HCT116 (cell line): ENCODE measurements around the gene EMX1. TPM values are rescaled to one million over a fixed set of nuclear protein-coding genes. Genes with fewer than 3 reads are reported as not detected.

ENCODE experiments used
- ATAC-seq: fragments of 200-7000 bp; cut with Tn5 transposase; 2 replicates; pipeline ENCODE4 v1.9.1; 2020; ENCODE audit warnings: mild to moderate bottlenecking, moderate library complexity
- BruUV-seq: library from RNA; stranded (reverse); fragments of 400-500 nt; replicated peaks from 2 replicates; lab custom pipeline; 2021; lab: Mats Ljungman, UMichigan
- CTCF ChIA-PET: fragments of 300-600 bp; sonication (Branson Sonifier 250); formaldehyde crosslinking; loops from one replicate; lab custom pipeline; 2021; ENCODE audit warnings: antibody characterized with exemption; lab: Charles Lee
- POLR2A ChIA-PET: fragments of 300-600, 350-600 bp; sonication (Branson Sonifier 250); formaldehyde crosslinking; loops from one replicate; lab custom pipeline; 2021; ENCODE audit warnings: antibody characterized with exemption; lab: Charles Lee
- RAD21 ChIA-PET, 2 experiments: fragments of 300-600 bp; sonication (Branson Sonifier 250); formaldehyde crosslinking; loops; one replicate each; lab custom pipeline; 2023; ENCODE audit warnings: low total read pairs in 2 of 2; ENCODE audit not compliant: uncharacterized antibody in 2 of 2, unreplicated experiment in 2 of 2, low non-redundant PET in 1 of 2; lab: Charles Lee
- DNase-seq: peaks from one replicate; pipeline ENCODE4 v3.0.0-alpha.2; 2010; ENCODE audit warnings: low read depth, low spot score
- H2AFZ ChIP-seq: fragments of 200-600 bp; shearing (Covaris generic), sonication (generic); 2 replicates; pipeline ENCODE4 v1.6.1; 2017; ENCODE audit warnings: low read depth, mixed run types, mixed read lengths, antibody characterized with exemption, low read length; ENCODE audit not compliant: poor library complexity, severe bottlenecking
- H3K27ac ChIP-seq: 2 replicates; pipeline ENCODE4 v1.5.1; 2012; ENCODE audit warnings: low read depth, low read length
- H3K27me3 ChIP-seq: fragments of 200-600 bp; sonication (generic); 2 replicates; pipeline ENCODE4 v1.6.1; 2016; ENCODE audit warnings: mixed run types, low read length, mixed read lengths; ENCODE audit not compliant: insufficient read depth
- H3K36me3 ChIP-seq, 2 experiments: fragments of 200-500 bp in 1 of 2; fragments of 200-600 bp in 1 of 2; sonication (Bioruptor generic) in 1 of 2; sonication (generic) in 1 of 2; 2 replicates each; pipeline versions ENCODE4 v1.5.1 to v1.6.1; 2014 to 2016; ENCODE audit warnings: low read length in 2 of 2, inconsistent platforms in 1 of 2, mixed read lengths in 1 of 2, mixed run types in 1 of 2; ENCODE audit not compliant: insufficient read depth in 2 of 2, control insufficient read depth in 1 of 2
- H3K4me1 ChIP-seq, 2 experiments: fragments of 200-600 bp in 1 of 2; sonication (generic) in 1 of 2; 2 replicates each; pipeline versions ENCODE4 v1.5.1 to v1.6.1; 2012 to 2017; ENCODE audit warnings: low read length in 2 of 2, inconsistent platforms in 1 of 2, mild to moderate bottlenecking in 1 of 2, mixed read lengths in 1 of 2, mixed run types in 1 of 2, moderate library complexity in 1 of 2; ENCODE audit not compliant: insufficient read depth in 2 of 2, control insufficient read depth in 1 of 2
- H3K4me2 ChIP-seq: fragments of 200-600 bp; sonication (generic); 2 replicates; pipeline ENCODE4 v1.6.1; 2017; ENCODE audit warnings: mixed run types, low read length, mixed read lengths
- H3K4me3 ChIP-seq, 2 experiments: fragments of 200-600 bp in 1 of 2; sonication (generic) in 1 of 2; replicated peaks in 1 of 2; 2 replicates each; pipeline ENCODE4 v1.5.1; 2011 to 2016; ENCODE audit warnings: low read length in 2 of 2, control low read depth in 1 of 2, low read depth in 1 of 2, mild to moderate bottlenecking in 1 of 2, mixed read lengths in 1 of 2, mixed run types in 1 of 2
- H3K79me2 ChIP-seq: fragments of 200-600 bp; sonication (generic); 2 replicates; pipeline ENCODE4 v1.6.1; 2017; ENCODE audit warnings: mild to moderate bottlenecking, mixed run types, low read length, moderate library complexity, mixed read lengths; ENCODE audit not compliant: insufficient read depth
- H3K9ac ChIP-seq: fragments of 200-600 bp; sonication (generic); 2 replicates; pipeline ENCODE4 v1.6.1; 2016; ENCODE audit warnings: low read length, mixed read lengths
- H3K9me2 ChIP-seq: fragments of 200-600 bp; sonication (generic), shearing (Covaris generic); 2 replicates; pipeline ENCODE4 v1.6.1; 2017; ENCODE audit warnings: mixed run types, mild to moderate bottlenecking, moderate library complexity; ENCODE audit not compliant: insufficient read depth
- H3K9me3 ChIP-seq, 2 experiments: fragments of 200-500 bp in 1 of 2; fragments of 200-600 bp in 1 of 2; sonication (Bioruptor generic) in 1 of 2; sonication (generic) in 1 of 2; 2 replicates each; pipeline ENCODE4 v1.6.1; 2014 to 2017; ENCODE audit warnings: low read length in 2 of 2, mixed read lengths in 2 of 2, inconsistent platforms in 1 of 2, low read depth in 1 of 2, mild to moderate bottlenecking in 1 of 2, mixed run types in 1 of 2, moderate library complexity in 1 of 2; ENCODE audit not compliant: control insufficient read depth in 1 of 2, insufficient read depth in 1 of 2
- H4K20me1 ChIP-seq: fragments of 200-600 bp; sonication (generic), shearing (Covaris generic); 2 replicates; pipeline ENCODE4 v1.6.1; 2017; ENCODE audit warnings: mixed run types, mild to moderate bottlenecking, moderate library complexity; ENCODE audit not compliant: insufficient read depth
- CBX3 ChIP-seq: IDR thresholded peaks from 2 replicates; pipeline ENCODE4 v1.6.1; 2012; ENCODE audit warnings: low read depth
- CEBPB ChIP-seq: IDR thresholded peaks from 2 replicates; pipeline ENCODE4 v1.6.1; 2012; ENCODE audit warnings: low read depth
- EGR1 ChIP-seq: IDR thresholded peaks from 2 replicates; pipeline ENCODE4 v1.6.1; 2012; ENCODE audit warnings: low read depth
- ELF1 ChIP-seq: IDR thresholded peaks from 2 replicates; pipeline ENCODE4 v1.6.1; 2012; ENCODE audit warnings: low read depth, borderline replicate concordance
- EZH2 ChIP-seq: fragments of 200-600 bp; sonication (generic); IDR thresholded peaks from 2 replicates; pipeline ENCODE4 v1.6.1; 2017; ENCODE audit warnings: antibody characterized with exemption, mixed run types
- EZH2phosphoT487 ChIP-seq: fragments of 200-600 bp; IDR thresholded peaks from 2 replicates; pipeline ENCODE4 v1.6.1; 2018; ENCODE audit warnings: antibody characterized with exemption, borderline replicate concordance
- FOSL1 ChIP-seq: IDR thresholded peaks from 2 replicates; pipeline ENCODE4 v1.6.1; 2012; ENCODE audit warnings: low read depth
- POLR2A ChIP-seq: IDR thresholded peaks from 2 replicates; pipeline ENCODE4 v1.7.0; 2011; ENCODE audit warnings: borderline replicate concordance; ENCODE audit not compliant: insufficient read depth, insufficient read length; ENCODE audit errors: extremely low read depth
- POLR2AphosphoS5 ChIP-seq: IDR thresholded peaks from 2 replicates; pipeline ENCODE4 v1.6.1; 2011; ENCODE audit warnings: mild to moderate bottlenecking, low read depth, low read length, moderate library complexity
- RAD21 ChIP-seq: IDR thresholded peaks from 2 replicates; pipeline ENCODE4 v1.6.1; 2012; ENCODE audit warnings: low read depth, mild to moderate bottlenecking
- SIN3A ChIP-seq: IDR thresholded peaks from 2 replicates; pipeline ENCODE4 v1.6.1; 2012; ENCODE audit warnings: low read depth
- SRF ChIP-seq: IDR thresholded peaks from 2 replicates; pipeline ENCODE4 v1.6.1; 2012; ENCODE audit warnings: low read depth
- TCF7L2 ChIP-seq: IDR thresholded peaks from 2 replicates; pipeline ENCODE4 v1.7.0; 2011; ENCODE audit warnings: borderline replicate concordance, inconsistent platforms; ENCODE audit not compliant: insufficient read depth, insufficient read length; ENCODE audit errors: extremely low read depth
- YY1 ChIP-seq: IDR thresholded peaks from 2 replicates; pipeline ENCODE4 v1.6.1; 2011; ENCODE audit warnings: low read length, low read depth, moderate library complexity, mild to moderate bottlenecking; ENCODE audit not compliant: insufficient replicate concordance; ENCODE audit errors: extremely low read depth
- ZFX ChIP-seq: fragments of 450-650 bp; IDR thresholded peaks from 2 replicates; pipeline ENCODE4 v1.6.1; 2017
- ZNF274 ChIP-seq: fragments of 200-500 bp; sonication (Bioruptor generic); IDR thresholded peaks from 2 replicates; pipeline ENCODE4 v1.6.1; 2014; ENCODE audit warnings: mild to moderate bottlenecking, low read depth, low read length, inconsistent platforms
- intact Hi-C: fragments of 100-400 bp; cut with micrococcal nuclease; formaldehyde crosslinking; loops from 2 replicates; pipeline ENCODE4 v1.10.0; 2022
- total RNA-seq: library from RNA; stranded (reverse); gene quantifications from one replicate; pipeline ENCODE4 v1.2.1, GENCODE V29; 2021; ENCODE audit not compliant: unreplicated experiment
- TF ChIP-seq, protein P1 (sequence below), 3 experiments: fragments of 200-600 bp in 1 of 3; sonication (generic) in 1 of 3; IDR thresholded peaks in 2 of 3; conservative IDR thresholded peaks in 1 of 3; 2 replicates each; pipeline ENCODE4 v1.5.1; 2012 to 2017; ENCODE audit warnings: low read depth in 2 of 3, low read length in 2 of 3, antibody characterized with exemption in 1 of 3, borderline replicate concordance in 1 of 3, control low read depth in 1 of 3, mild to moderate bottlenecking in 1 of 3, mixed read lengths in 1 of 3, mixed run types in 1 of 3, moderate library complexity in 1 of 3; ENCODE audit not compliant: insufficient read depth in 1 of 3
- TF ChIP-seq, protein P2 (sequence below): IDR thresholded peaks from 2 replicates; pipeline ENCODE4 v1.6.1; 2012
- TF ChIP-seq, protein P3 (sequence below): IDR thresholded peaks from 2 replicates; pipeline ENCODE4 v1.6.1; 2011; ENCODE audit warnings: mild to moderate bottlenecking, low read length, moderate library complexity; ENCODE audit not compliant: insufficient replicate concordance; ENCODE audit errors: extremely low read depth
- TF ChIP-seq, protein P4 (sequence below): IDR thresholded peaks from 2 replicates; pipeline ENCODE4 v1.6.1; 2012

Gene EMX1
- total RNA-seq, 1 experiment from 2014 or later, result 3.1 TPM

DNA sequence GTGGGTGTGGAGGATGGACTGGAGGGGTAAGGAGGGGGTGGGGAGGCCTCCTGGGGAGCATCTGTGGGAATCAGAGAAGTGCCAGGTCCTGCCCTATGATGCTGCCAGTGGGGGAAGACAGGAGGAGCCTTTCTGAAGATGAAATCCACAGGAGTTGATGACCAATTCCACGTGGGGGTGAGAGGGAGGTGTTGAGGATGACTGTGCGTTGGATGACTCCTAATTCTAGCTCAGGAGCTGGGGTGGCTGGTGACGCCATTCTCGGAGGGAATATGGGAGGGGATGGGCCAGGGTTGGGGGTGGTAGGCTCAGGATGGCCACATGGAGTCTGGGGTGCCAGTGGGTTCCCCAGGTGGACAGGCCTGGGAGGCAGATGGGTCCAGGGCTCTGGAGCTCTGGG is 32.3 kb downstream of the EMX1 start:
- TF ChIP-seq, protein P1, sequence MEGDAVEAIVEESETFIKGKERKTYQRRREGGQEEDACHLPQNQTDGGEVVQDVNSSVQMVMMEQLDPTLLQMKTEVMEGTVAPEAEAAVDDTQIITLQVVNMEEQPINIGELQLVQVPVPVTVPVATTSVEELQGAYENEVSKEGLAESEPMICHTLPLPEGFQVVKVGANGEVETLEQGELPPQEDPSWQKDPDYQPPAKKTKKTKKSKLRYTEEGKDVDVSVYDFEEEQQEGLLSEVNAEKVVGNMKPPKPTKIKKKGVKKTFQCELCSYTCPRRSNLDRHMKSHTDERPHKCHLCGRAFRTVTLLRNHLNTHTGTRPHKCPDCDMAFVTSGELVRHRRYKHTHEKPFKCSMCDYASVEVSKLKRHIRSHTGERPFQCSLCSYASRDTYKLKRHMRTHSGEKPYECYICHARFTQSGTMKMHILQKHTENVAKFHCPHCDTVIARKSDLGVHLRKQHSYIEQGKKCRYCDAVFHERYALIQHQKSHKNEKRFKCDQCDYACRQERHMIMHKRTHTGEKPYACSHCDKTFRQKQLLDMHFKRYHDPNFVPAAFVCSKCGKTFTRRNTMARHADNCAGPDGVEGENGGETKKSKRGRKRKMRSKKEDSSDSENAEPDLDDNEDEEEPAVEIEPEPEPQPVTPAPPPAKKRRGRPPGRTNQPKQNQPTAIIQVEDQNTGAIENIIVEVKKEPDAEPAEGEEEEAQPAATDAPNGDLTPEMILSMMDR (IDR thresholded peaks at IDR 0.05 in 2 of 3, conservative IDR thresholded peaks at IDR 0.05 in 1 of 3; ENCODE audit: borderline replicate concordance in 1 of 3, insufficient read depth in 1 of 3, low read depth in 2 of 3, low read length in 2 of 3), result no peak
- no peak for TF ChIP-seq SIN3A
- TF ChIP-seq YY1, result no peak
- no peak for TF ChIP-seq EGR1
- no peak for TF ChIP-seq ZFX
- no peak for TF ChIP-seq SRF
- TF ChIP-seq RAD21, result no peak
- no peak for TF ChIP-seq TCF7L2
- TF ChIP-seq POLR2AphosphoS5, result no peak
- TF ChIP-seq EZH2phosphoT487, result no peak
- no peak for TF ChIP-seq FOSL1
- TF ChIP-seq ELF1, result no peak
- no peak for TF ChIP-seq EZH2
- no peak for TF ChIP-seq CBX3
- TF ChIP-seq ZNF274, result no peak
- TF ChIP-seq, protein P2, sequence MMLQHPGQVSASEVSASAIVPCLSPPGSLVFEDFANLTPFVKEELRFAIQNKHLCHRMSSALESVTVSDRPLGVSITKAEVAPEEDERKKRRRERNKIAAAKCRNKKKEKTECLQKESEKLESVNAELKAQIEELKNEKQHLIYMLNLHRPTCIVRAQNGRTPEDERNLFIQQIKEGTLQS, result no peak
- TF ChIP-seq CEBPB, result no peak
- TF ChIP-seq, protein P3, sequence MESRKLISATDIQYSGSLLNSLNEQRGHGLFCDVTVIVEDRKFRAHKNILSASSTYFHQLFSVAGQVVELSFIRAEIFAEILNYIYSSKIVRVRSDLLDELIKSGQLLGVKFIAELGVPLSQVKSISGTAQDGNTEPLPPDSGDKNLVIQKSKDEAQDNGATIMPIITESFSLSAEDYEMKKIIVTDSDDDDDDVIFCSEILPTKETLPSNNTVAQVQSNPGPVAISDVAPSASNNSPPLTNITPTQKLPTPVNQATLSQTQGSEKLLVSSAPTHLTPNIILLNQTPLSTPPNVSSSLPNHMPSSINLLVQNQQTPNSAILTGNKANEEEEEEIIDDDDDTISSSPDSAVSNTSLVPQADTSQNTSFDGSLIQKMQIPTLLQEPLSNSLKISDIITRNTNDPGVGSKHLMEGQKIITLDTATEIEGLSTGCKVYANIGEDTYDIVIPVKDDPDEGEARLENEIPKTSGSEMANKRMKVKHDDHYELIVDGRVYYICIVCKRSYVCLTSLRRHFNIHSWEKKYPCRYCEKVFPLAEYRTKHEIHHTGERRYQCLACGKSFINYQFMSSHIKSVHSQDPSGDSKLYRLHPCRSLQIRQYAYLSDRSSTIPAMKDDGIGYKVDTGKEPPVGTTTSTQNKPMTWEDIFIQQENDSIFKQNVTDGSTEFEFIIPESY, result no peak
- TF ChIP-seq, protein P4, sequence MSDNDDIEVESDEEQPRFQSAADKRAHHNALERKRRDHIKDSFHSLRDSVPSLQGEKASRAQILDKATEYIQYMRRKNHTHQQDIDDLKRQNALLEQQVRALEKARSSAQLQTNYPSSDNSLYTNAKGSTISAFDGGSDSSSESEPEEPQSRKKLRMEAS, result no peak
- no peak for TF ChIP-seq POLR2A
- TF ChIP-seq, all 23 proteins: peak for 0
- CTCF ChIA-PET, result no interaction called here
- H3K27me3 ChIP-seq, result no peaks in the 10 kb centered on the region
- H3K9ac ChIP-seq, result no peak overlapping the region
- RAD21 ChIA-PET, result interaction anchor here in 1 of 2 experiments (0.6 kb wide), 1 partner anchor 13 kb away, joined by 3 read pairs; no protein-coding TSS in a partner anchor
- DNase-seq, result no peak
- H2AFZ ChIP-seq, result no peak overlapping the region
- H3K9me2 ChIP-seq, result no peaks in the 10 kb centered on the region
- H3K4me2 ChIP-seq, result no peak overlapping the region
- intact Hi-C loops, result no loop called here
- no peaks in the 10 kb centered on the region for H3K36me3 ChIP-seq
- H4K20me1 ChIP-seq, result no peaks in the 10 kb centered on the region
- H3K4me3 ChIP-seq, result no peak overlapping the region
- H3K4me1 ChIP-seq, result no peaks in the 10 kb centered on the region
- BruUV-seq, result no TSS peak
- no peaks in the 10 kb centered on the region for H3K79me2 ChIP-seq
- POLR2A ChIA-PET, result no interaction called here
- H3K9me3 ChIP-seq, result no peaks in the 10 kb centered on the region
- no peak for ATAC-seq
- no peak overlapping the region for H3K27ac ChIP-seq
